ENCODE results near the gene ETV7. TPM values are rescaled to one million over a fixed set of nuclear protein-coding genes. Genes with fewer than 3 reads are reported as not detected.

The ETV7 gene
- total RNA-seq, 2 experiments from 2014 or later, result 0.33 to 0.73 TPM

GRCh38 chr6:36335465-36336207 lies 51.8 kb downstream of the ETV7 start:
- peaks cover 6% of the 10 kb centered on the region for H3K4me1 Mint-ChIP-seq (ENCODE audit: low read depth)
- no peak overlapping the region for H3K4me3 Mint-ChIP-seq
- ChIA-PET CTCF (no interaction called here), POLR2A (no interaction called here)
- ATAC-seq (ENCODE audit: poor library complexity) (no peak), DNase-seq (no peak)
- Histone ChIP-seq H3K9me3 (ENCODE audit: control insufficient read depth in 1 of 2, insufficient read depth in 1 of 2, low read length in 2 of 2) (no peaks in the 10 kb centered on the region), H3K27me3 (ENCODE audit: control insufficient read depth in 1 of 2, insufficient read depth in 2 of 2, low read length in 2 of 2) (peaks cover 4 to 24% of the 10 kb centered on the region in 2 experiments), H3K4me1 (ENCODE audit: insufficient read depth, low read length) (peaks cover 15% of the 10 kb centered on the region), H3K36me3 (ENCODE audit: insufficient read depth, low read length) (no peaks in the 10 kb centered on the region), H3K27ac (ENCODE audit: low read depth in 1 of 2, low read length in 2 of 2) (no peak overlapping the region), H3K4me3 (ENCODE audit: low read length) (no peak overlapping the region)
- TF ChIP-seq CTCF (IDR thresholded peaks at IDR 0.05), result no peak
- peaks cover 43% of the 10 kb centered on the region for H3K27me3 Mint-ChIP-seq
- H3K36me3 Mint-ChIP-seq (ENCODE audit: low read depth), result no peaks in the 10 kb centered on the region
- no peaks in the 10 kb centered on the region for H3K9me3 Mint-ChIP-seq
- no peak overlapping the region for H3K27ac Mint-ChIP-seq
- intact Hi-C loops (cut with DNase I, micrococcal nuclease), result no loop called here

GRCh38 chr6:36334832-36335459 lies 52.5 kb downstream of the ETV7 start:
- no peak overlapping the region for H3K4me3 Mint-ChIP-seq
- Histone ChIP-seq H3K9me3 (ENCODE audit: control insufficient read depth in 1 of 2, insufficient read depth in 1 of 2, low read length in 2 of 2) (no peaks in the 10 kb centered on the region), H3K4me3 (ENCODE audit: low read length) (no peak overlapping the region), H3K27ac (ENCODE audit: low read depth in 1 of 2, low read length in 2 of 2) (no peak overlapping the region), H3K36me3 (ENCODE audit: insufficient read depth, low read length) (no peaks in the 10 kb centered on the region), H3K27me3 (ENCODE audit: control insufficient read depth in 1 of 2, insufficient read depth in 2 of 2, low read length in 2 of 2) (peaks cover 2 to 20% of the 10 kb centered on the region in 2 experiments), H3K4me1 (ENCODE audit: insufficient read depth, low read length) (peaks cover 11% of the 10 kb centered on the region)
- no peak overlapping the region for H3K27ac Mint-ChIP-seq
- peaks cover 5% of the 10 kb centered on the region for H3K4me1 Mint-ChIP-seq (ENCODE audit: low read depth)
- H3K9me3 Mint-ChIP-seq, result no peaks in the 10 kb centered on the region
- intact Hi-C loops (cut with DNase I, micrococcal nuclease), result no loop called here
- ChIA-PET CTCF (no interaction called here), POLR2A (no interaction called here)
- ATAC-seq (ENCODE audit: poor library complexity), result no peak
- H3K27me3 Mint-ChIP-seq, result peaks cover 38% of the 10 kb centered on the region
- DNase-seq, result no peak
- no peaks in the 10 kb centered on the region for H3K36me3 Mint-ChIP-seq (ENCODE audit: low read depth)
- no peak for TF ChIP-seq CTCF (IDR thresholded peaks at IDR 0.05)

- Histone ChIP-seq H3K9me3 (ENCODE audit: control insufficient read depth in 1 of 2, insufficient read depth in 1 of 2, low read length in 2 of 2) (no peaks in the 10 kb centered on the region), H3K4me3 (ENCODE audit: low read length) (no peak overlapping the region), H3K27ac (ENCODE audit: low read depth in 1 of 2, low read length in 2 of 2) (no peak overlapping the region), H3K27me3 (ENCODE audit: control insufficient read depth in 1 of 2, insufficient read depth in 2 of 2, low read length in 2 of 2) (peaks cover 2 to 13% of the 10 kb centered on the region in 2 experiments), H3K36me3 (ENCODE audit: insufficient read depth, low read length) (no peaks in the 10 kb centered on the region), H3K4me1 (ENCODE audit: insufficient read depth, low read length) (peaks cover 11% of the 10 kb centered on the region)
- H3K4me1 Mint-ChIP-seq (ENCODE audit: low read depth), result peaks cover 5% of the 10 kb centered on the region
- ATAC-seq (ENCODE audit: poor library complexity), result no peak
- no peaks in the 10 kb centered on the region for H3K9me3 Mint-ChIP-seq
- H3K4me3 Mint-ChIP-seq, result no peak overlapping the region
- DNase-seq, result no peak
- ChIA-PET POLR2A (no interaction called here), CTCF (interaction anchor here (0.8 kb wide), 1 partner anchor 11 kb away, joined by 3 read pairs; no protein-coding TSS in a partner anchor)
- intact Hi-C loops (cut with DNase I, micrococcal nuclease), result no loop called here
- no peak for TF ChIP-seq CTCF (IDR thresholded peaks at IDR 0.05)
- H3K27me3 Mint-ChIP-seq, result peaks cover 35% of the 10 kb centered on the region
- no peaks in the 10 kb centered on the region for H3K36me3 Mint-ChIP-seq (ENCODE audit: low read depth)
- H3K27ac Mint-ChIP-seq, result no peak overlapping the region
These were observed 53.3 kb downstream of the ETV7 start for GRCh38 chr6:36333931-36334725.
